Endothelial cell of umbilical vein (primary cell): ENCODE measurements around the gene USP34. TPM values are rescaled to one million over a fixed set of nuclear protein-coding genes. Genes with fewer than 3 reads are reported as not detected.

Experiments used
- BruUV-seq: library from RNA; stranded (reverse); fragments of 400-500 nt; replicated peaks from 2 replicates; lab custom pipeline; 2021; lab: Mats Ljungman, UMichigan
- CTCF ChIA-PET: fragments of 300-600, 350-600 bp; sonication (Branson Sonifier 250); formaldehyde crosslinking; loops from one replicate; lab custom pipeline; 2021; ENCODE audit warnings: antibody characterized with exemption, inconsistent platforms; lab: Charles Lee
- POLR2A ChIA-PET: fragments of 300-600, 350-600 bp; sonication (Branson Sonifier 250); formaldehyde crosslinking; loops from one replicate; lab custom pipeline; 2021; ENCODE audit warnings: antibody characterized with exemption, inconsistent platforms; lab: Charles Lee
- DNase-seq: peaks from one replicate; pipeline ENCODE4 v3.0.0-alpha.2; 2011; ENCODE audit warnings: low read depth, low spot score
- FAIRE-seq: peaks from 2 replicates; lab custom pipeline; 2011; peaks lifted over from hg19 to GRCh38; lab: Jason Lieb, UNC
- H2AFZ ChIP-seq: 2 replicates; pipeline ENCODE4 v1.6.0; 2012; ENCODE audit warnings: low read depth, low read length, control low read depth, inconsistent platforms
- H3K27ac ChIP-seq: 2 replicates; pipeline ENCODE4 v1.5.1; 2011; ENCODE audit warnings: low read depth, mild to moderate bottlenecking, control low read depth, low read length, moderate library complexity; ENCODE audit not compliant: insufficient read depth
- H3K27me3 ChIP-seq, 2 experiments: 2 replicates each; pipeline versions ENCODE4 v1.6.0 to v1.6.1; 2011; ENCODE audit warnings: low read length in 2 of 2, mixed read lengths in 1 of 2; ENCODE audit not compliant: control insufficient read depth in 2 of 2, insufficient read depth in 2 of 2
- H3K36me3 ChIP-seq, 2 experiments: 2 replicates in 1 of 2; 3 replicates in 1 of 2; pipeline ENCODE4 v1.5.1; 2011; ENCODE audit warnings: low read length in 2 of 2, mild to moderate bottlenecking in 1 of 2, moderate library complexity in 1 of 2; ENCODE audit not compliant: control insufficient read depth in 2 of 2, insufficient read depth in 2 of 2; ENCODE audit errors: extremely low read depth in 1 of 2
- H3K4me1 ChIP-seq: 3 replicates; pipeline ENCODE4 v1.5.1; 2011; ENCODE audit warnings: mild to moderate bottlenecking, low read length; ENCODE audit not compliant: control insufficient read depth, insufficient read depth; ENCODE audit errors: extremely low read depth
- H3K4me2 ChIP-seq: 2 replicates; pipeline ENCODE4 v1.6.1; 2011; ENCODE audit warnings: low read length, control low read depth, mixed read lengths; ENCODE audit not compliant: insufficient read depth
- H3K4me3 ChIP-seq, 3 experiments: fragments of 200-600 bp in 1 of 3; sonication (generic), shearing (Covaris generic) in 1 of 3; replicated peaks in 1 of 3; 2 replicates each; pipeline ENCODE4 v1.5.1; 2011 to 2016; ENCODE audit warnings: control low read depth in 3 of 3, low read length in 3 of 3, mild to moderate bottlenecking in 2 of 3, inconsistent platforms in 1 of 3, low read depth in 1 of 3, moderate library complexity in 1 of 3; ENCODE audit not compliant: insufficient read depth in 1 of 3
- H3K79me2 ChIP-seq: 2 replicates; pipeline ENCODE4 v1.6.0; 2012; ENCODE audit warnings: low read length, inconsistent platforms; ENCODE audit not compliant: control insufficient read depth, insufficient read depth
- H3K9ac ChIP-seq: replicated peaks from 2 replicates; pipeline ENCODE3; 2011; ENCODE audit warnings: low read length, control low read depth; ENCODE audit not compliant: insufficient read depth; ENCODE audit errors: extremely low read depth
- H3K9me1 ChIP-seq: replicated peaks from 3 replicates; pipeline ENCODE4 v1.6.0; 2011; ENCODE audit warnings: mild to moderate bottlenecking, low read length; ENCODE audit not compliant: control insufficient read depth, insufficient read depth; ENCODE audit errors: extremely low read depth
- H3K9me3 ChIP-seq: replicated peaks from 2 replicates; pipeline ENCODE4 v1.5.1; 2012; ENCODE audit warnings: low read length, inconsistent platforms; ENCODE audit not compliant: control insufficient read depth, insufficient read depth
- H4K20me1 ChIP-seq: replicated peaks from 2 replicates; pipeline ENCODE3; 2011; ENCODE audit warnings: mild to moderate bottlenecking, low read length; ENCODE audit not compliant: control insufficient read depth, insufficient read depth; ENCODE audit errors: extremely low read depth
- EZH2 ChIP-seq: IDR thresholded peaks from 2 replicates; pipeline ENCODE4 v1.6.1; 2012; ENCODE audit warnings: borderline replicate concordance, low read depth, mild to moderate bottlenecking, moderate library complexity, low read length, inconsistent platforms; ENCODE audit not compliant: severe bottlenecking
- FOS ChIP-seq: IDR thresholded peaks from 2 replicates; pipeline ENCODE4 v1.6.1; 2011; ENCODE audit warnings: mild to moderate bottlenecking, low read length, moderate library complexity, borderline replicate concordance; ENCODE audit not compliant: insufficient read depth
- GATA2 ChIP-seq: IDR thresholded peaks from 2 replicates; pipeline ENCODE4 v1.7.0; 2011; ENCODE audit warnings: low read depth, mild to moderate bottlenecking, moderate library complexity, mixed read lengths, low read length; ENCODE audit not compliant: insufficient read length, insufficient read depth
- JUN ChIP-seq: IDR thresholded peaks from 2 replicates; pipeline ENCODE4 v1.6.1; 2011; ENCODE audit warnings: borderline replicate concordance, low read depth; ENCODE audit not compliant: insufficient read length, insufficient read depth
- MYC ChIP-seq: IDR thresholded peaks from one replicate; pipeline ENCODE4 v1.6.1; 2011; ENCODE audit warnings: mild to moderate bottlenecking, low read depth, low read length
- POLR2A ChIP-seq: IDR thresholded peaks from 2 replicates; pipeline ENCODE4 v1.6.1; 2012; ENCODE audit warnings: low read depth, mild to moderate bottlenecking, control low read depth, low read length
- POLR2AphosphoS5 ChIP-seq: IDR thresholded peaks from 2 replicates; pipeline ENCODE4 v1.6.1; 2012; ENCODE audit warnings: low read depth, mild to moderate bottlenecking, control low read depth, low read length, moderate library complexity; ENCODE audit not compliant: insufficient read depth
- dilution Hi-C: fragments of 300-500 bp; cut with MboI; formaldehyde crosslinking; loops from one replicate; pipeline ENCODE4 v1.15.0; 2019; ENCODE audit warnings: low sequenced_read_pairs; ENCODE audit not compliant: extremely low pct_ligation_motif_present
- intact Hi-C: fragments of 100-400 bp; cut with micrococcal nuclease; formaldehyde crosslinking; loops from one replicate; pipeline ENCODE4 v1.10.0; 2022
- polyA plus RNA-seq, 4 experiments: library from polyadenylated mRNA; depleted of rRNA in 3 of 4; stranded (reverse) in 3 of 4; unstranded in 1 of 4; fragments of >200 nt; gene quantifications; 2 replicates each; pipeline versions ENCODE4 v1.2.1 to v1.2.3, GENCODE V29; 2011 to 2012; ENCODE audit warnings: missing spikeins in 1 of 4
- total RNA-seq: library from RNA; stranded (reverse); gene quantifications from 2 replicates; pipeline ENCODE4 v1.2.3, GENCODE V29; 2021
- TF ChIP-seq, protein P1 (sequence below), 2 donors: IDR thresholded peaks; 1 replicate in 1 of 2; 2 replicates in 1 of 2; pipeline ENCODE4 v1.5.1; 2011; ENCODE audit warnings: low read length in 2 of 2, mild to moderate bottlenecking in 2 of 2, moderate library complexity in 2 of 2, control low read depth in 1 of 2, inconsistent platforms in 1 of 2, low read depth in 1 of 2; ENCODE audit not compliant: insufficient read depth in 1 of 2; ENCODE audit errors: extremely low read depth in 1 of 2
- TF ChIP-seq, protein P2 (sequence below): IDR thresholded peaks from 2 replicates; pipeline ENCODE4 v1.6.1; 2011; ENCODE audit not compliant: insufficient read depth, insufficient read length

Gene USP34
- total and polyA plus RNA-seq, 2 donors (not counting 3 experiments of a cell fraction or from before 2014, with no cell fraction given) = 46.3 to 96.9 TPM

DNA sequence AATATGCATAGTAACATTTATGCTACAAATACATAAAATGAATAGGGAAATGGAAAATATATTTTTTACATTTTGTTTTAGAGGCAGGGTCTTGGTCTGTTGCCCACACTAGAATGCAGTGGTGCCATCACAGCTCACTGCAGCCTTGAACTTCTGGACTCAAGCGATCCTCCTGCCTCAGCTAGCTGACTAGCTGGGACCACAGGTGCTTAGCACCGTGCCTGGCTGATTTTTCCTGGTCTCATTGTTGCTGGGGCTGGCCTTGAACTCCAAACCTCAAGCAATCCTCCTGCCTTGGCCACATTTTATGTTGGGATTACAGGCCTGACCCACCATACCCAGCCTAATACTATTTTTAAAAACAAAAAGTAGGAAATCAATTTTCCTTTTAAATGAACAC lies 34.1 kb upstream of the USP34 start:
- BruUV-seq = no TSS peak

More for the DNA sequence above, 34.1 kb upstream of the USP34 start:
- Histone ChIP-seq H3K4me1 (no peaks in the 10 kb centered on the region), H3K9me3 (no peaks in the 10 kb centered on the region), H4K20me1 (peaks cover 3% of the 10 kb centered on the region), H3K9ac (no peak overlapping the region), H3K36me3 (peaks cover 4 to 7% of the 10 kb centered on the region in 2 experiments), H2AFZ (no peak overlapping the region), H3K27me3 (no peaks in the 10 kb centered on the region), H3K4me3 (no peak overlapping the region), H3K4me2 (no peak overlapping the region), H3K79me2 (peaks cover 82% of the 10 kb centered on the region), H3K27ac (no peak overlapping the region), H3K9me1 (no peaks in the 10 kb centered on the region)
- TF ChIP-seq, protein P1, sequence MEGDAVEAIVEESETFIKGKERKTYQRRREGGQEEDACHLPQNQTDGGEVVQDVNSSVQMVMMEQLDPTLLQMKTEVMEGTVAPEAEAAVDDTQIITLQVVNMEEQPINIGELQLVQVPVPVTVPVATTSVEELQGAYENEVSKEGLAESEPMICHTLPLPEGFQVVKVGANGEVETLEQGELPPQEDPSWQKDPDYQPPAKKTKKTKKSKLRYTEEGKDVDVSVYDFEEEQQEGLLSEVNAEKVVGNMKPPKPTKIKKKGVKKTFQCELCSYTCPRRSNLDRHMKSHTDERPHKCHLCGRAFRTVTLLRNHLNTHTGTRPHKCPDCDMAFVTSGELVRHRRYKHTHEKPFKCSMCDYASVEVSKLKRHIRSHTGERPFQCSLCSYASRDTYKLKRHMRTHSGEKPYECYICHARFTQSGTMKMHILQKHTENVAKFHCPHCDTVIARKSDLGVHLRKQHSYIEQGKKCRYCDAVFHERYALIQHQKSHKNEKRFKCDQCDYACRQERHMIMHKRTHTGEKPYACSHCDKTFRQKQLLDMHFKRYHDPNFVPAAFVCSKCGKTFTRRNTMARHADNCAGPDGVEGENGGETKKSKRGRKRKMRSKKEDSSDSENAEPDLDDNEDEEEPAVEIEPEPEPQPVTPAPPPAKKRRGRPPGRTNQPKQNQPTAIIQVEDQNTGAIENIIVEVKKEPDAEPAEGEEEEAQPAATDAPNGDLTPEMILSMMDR (IDR thresholded peaks at IDR 0.05; ENCODE audit: extremely low read depth in 1 of 2, insufficient read depth in 1 of 2, low read depth in 1 of 2, low read length in 2 of 2) = no peak
- TF ChIP-seq FOS = no peak
- no peak for TF ChIP-seq EZH2
- TF ChIP-seq, protein P2, sequence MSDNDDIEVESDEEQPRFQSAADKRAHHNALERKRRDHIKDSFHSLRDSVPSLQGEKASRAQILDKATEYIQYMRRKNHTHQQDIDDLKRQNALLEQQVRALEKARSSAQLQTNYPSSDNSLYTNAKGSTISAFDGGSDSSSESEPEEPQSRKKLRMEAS = no peak
- no peak for TF ChIP-seq JUN
- no peak for TF ChIP-seq POLR2AphosphoS5
- TF ChIP-seq MYC = no peak
- TF ChIP-seq GATA2 = no peak
- no peak for TF ChIP-seq POLR2A
- DNase-seq (no peak), FAIRE-seq (no peak)
- ChIA-PET CTCF (no interaction called here), POLR2A (no interaction called here)
- intact Hi-C loops (no loop called here), dilution Hi-C loops (no loop called here)
